Esophagus squamous epithelium (tissue), 5 donors: ENCODE results near the gene ADIPOR2. TPM values are rescaled to one million over a fixed set of nuclear protein-coding genes. Genes with fewer than 3 reads are reported as not detected.

Experiments used
- DNase-seq: peaks from one replicate; lab custom pipeline; 2025; lab: John Stamatoyannopoulos, UW
- H3K27ac ChIP-seq, 4 donors: fragments of 200-600 bp; sonication (generic); one replicate each; pipeline ENCODE4 v1.5.1; 2016 to 2019; ENCODE audit warnings: mild to moderate bottlenecking in 1 of 4
- H3K27me3 ChIP-seq, 4 donors: fragments of 200-600 bp; sonication (generic); 1 replicate in 3 of 4; 2 replicates in 1 of 4; pipeline versions ENCODE4 v1.5.1 to v1.6.0; 2017 to 2021; ENCODE audit warnings: antibody characterized with exemption in 1 of 4
- H3K36me3 ChIP-seq, 3 donors: fragments of 200-600 bp; sonication (generic); one replicate each; pipeline ENCODE4 v1.5.1; 2016 to 2019
- H3K4me1 ChIP-seq, 3 donors: fragments of 200-600 bp; sonication (generic); one replicate each; pipeline ENCODE4 v1.5.1; 2017 to 2019
- H3K4me3 ChIP-seq, 4 donors: fragments of 200-600 bp; sonication (generic); 1 replicate in 3 of 4; 2 replicates in 1 of 4; pipeline ENCODE4 v1.5.1; 2016 to 2019; ENCODE audit warnings: mild to moderate bottlenecking in 2 of 4, moderate library complexity in 1 of 4
- H3K9me3 ChIP-seq, 3 donors: fragments of 200-600 bp; sonication (generic); one replicate each; pipeline ENCODE4 v1.5.1; 2016 to 2019
- POLR2A ChIP-seq, 4 donors: fragments of 450-650 bp; IDR thresholded peaks; one replicate each; pipeline ENCODE4 v1.6.1; 2017; ENCODE audit warnings: antibody characterized with exemption in 4 of 4, mild to moderate bottlenecking in 4 of 4, moderate library complexity in 3 of 4
- WGBS, 2 donors: methylation state at CpG; one replicate each; pipeline ENCODE4 v1.1.5; 2018; 5-methylcytosine and 5-hydroxymethylcytosine counted together
- intact Hi-C: fragments of 100-400 bp; cut with DNase I; formaldehyde crosslinking; loops from one replicate; pipeline ENCODE4 v1.15.0; 2022
- total RNA-seq, 4 donors: library from RNA; depleted of rRNA; stranded (reverse); fragments of >200 nt; gene quantifications; one replicate each; pipeline ENCODE4 v1.1.0, GENCODE V29; 2016
- TF ChIP-seq, protein P1 (sequence below), 6 experiments: fragments of 450-650 bp in 4 of 6; fragments of 200-600 bp in 2 of 6; sonication (generic) in 2 of 6; IDR thresholded peaks; one replicate each; pipeline ENCODE4 v1.5.1; 2016 to 2019; ENCODE audit warnings: antibody characterized with exemption in 6 of 6, mild to moderate bottlenecking in 4 of 6, moderate library complexity in 4 of 6
- donor health status: DM: yes; HTN: yes; CAD: no.

Gene ADIPOR2
- total RNA-seq, 4 donors from 2014 or later, result 29.1 to 49.4 (median 31.1) TPM

GRCh38 chr12:1827826-1828805, 137.2 kb downstream of the ADIPOR2 start:
- Histone ChIP-seq H3K9me3 (no peaks in the 10 kb centered on the region), H3K4me3 (no peak overlapping the region), H3K27ac (no peak overlapping the region), H3K4me1 (peaks cover 0 to 10% (median 0%) of the 10 kb centered on the region in 3 donors), H3K27me3 (peaks cover 0 to 100% (median 0%) of the 10 kb centered on the region in 4 donors), H3K36me3 (no peaks in the 10 kb centered on the region)
- intact Hi-C loops, result no loop called here
- 74 to 80% methylated on average over 5 to 9 of the region's 38 CpGs for WGBS, 2 donors
- DNase-seq, result no peak
- TF ChIP-seq, protein P1, sequence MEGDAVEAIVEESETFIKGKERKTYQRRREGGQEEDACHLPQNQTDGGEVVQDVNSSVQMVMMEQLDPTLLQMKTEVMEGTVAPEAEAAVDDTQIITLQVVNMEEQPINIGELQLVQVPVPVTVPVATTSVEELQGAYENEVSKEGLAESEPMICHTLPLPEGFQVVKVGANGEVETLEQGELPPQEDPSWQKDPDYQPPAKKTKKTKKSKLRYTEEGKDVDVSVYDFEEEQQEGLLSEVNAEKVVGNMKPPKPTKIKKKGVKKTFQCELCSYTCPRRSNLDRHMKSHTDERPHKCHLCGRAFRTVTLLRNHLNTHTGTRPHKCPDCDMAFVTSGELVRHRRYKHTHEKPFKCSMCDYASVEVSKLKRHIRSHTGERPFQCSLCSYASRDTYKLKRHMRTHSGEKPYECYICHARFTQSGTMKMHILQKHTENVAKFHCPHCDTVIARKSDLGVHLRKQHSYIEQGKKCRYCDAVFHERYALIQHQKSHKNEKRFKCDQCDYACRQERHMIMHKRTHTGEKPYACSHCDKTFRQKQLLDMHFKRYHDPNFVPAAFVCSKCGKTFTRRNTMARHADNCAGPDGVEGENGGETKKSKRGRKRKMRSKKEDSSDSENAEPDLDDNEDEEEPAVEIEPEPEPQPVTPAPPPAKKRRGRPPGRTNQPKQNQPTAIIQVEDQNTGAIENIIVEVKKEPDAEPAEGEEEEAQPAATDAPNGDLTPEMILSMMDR (IDR thresholded peaks at IDR 0.05), result no peak
- no peak for TF ChIP-seq POLR2A (IDR thresholded peaks at IDR 0.05)

DNA sequence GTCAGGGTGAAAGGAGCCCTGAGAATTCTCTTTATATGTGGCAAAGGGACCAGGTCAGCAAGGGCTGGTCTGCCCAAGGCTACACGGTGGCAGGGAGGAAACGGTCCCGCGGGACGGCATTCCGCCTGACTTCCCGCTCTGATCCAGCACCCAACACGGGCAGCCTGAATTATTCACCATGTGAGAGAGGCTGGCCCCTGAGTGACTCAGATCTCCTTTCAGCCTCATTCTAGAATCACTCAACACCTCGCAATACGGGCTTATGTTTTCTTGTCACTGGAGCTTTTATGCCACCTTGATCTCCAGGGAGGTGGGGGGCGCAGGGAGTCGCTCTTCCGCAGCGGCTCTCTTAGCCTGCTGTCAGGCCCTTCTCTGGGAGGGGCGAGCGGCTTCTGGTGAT, 138.0 kb downstream of the ADIPOR2 start:
- peaks cover 0 to 100% (median 0%) of the 10 kb centered on the region in 4 donors for H3K27me3 ChIP-seq
- intact Hi-C loops, result no loop called here
- no peaks in the 10 kb centered on the region for H3K9me3 ChIP-seq
- H3K27ac ChIP-seq, result no peak overlapping the region
- H3K4me3 ChIP-seq, result no peak overlapping the region
- WGBS, 2 donors, result 61 to 85% methylated on average over 13 to 15 of the region's 16 CpGs
- no peaks in the 10 kb centered on the region for H3K36me3 ChIP-seq
- no peak for TF ChIP-seq POLR2A (IDR thresholded peaks at IDR 0.05)
- TF ChIP-seq, protein P1 (IDR thresholded peaks at IDR 0.05), result no peak
- no peak for DNase-seq
- H3K4me1 ChIP-seq, result peaks cover 0 to 10% (median 0%) of the 10 kb centered on the region in 3 donors

DNA sequence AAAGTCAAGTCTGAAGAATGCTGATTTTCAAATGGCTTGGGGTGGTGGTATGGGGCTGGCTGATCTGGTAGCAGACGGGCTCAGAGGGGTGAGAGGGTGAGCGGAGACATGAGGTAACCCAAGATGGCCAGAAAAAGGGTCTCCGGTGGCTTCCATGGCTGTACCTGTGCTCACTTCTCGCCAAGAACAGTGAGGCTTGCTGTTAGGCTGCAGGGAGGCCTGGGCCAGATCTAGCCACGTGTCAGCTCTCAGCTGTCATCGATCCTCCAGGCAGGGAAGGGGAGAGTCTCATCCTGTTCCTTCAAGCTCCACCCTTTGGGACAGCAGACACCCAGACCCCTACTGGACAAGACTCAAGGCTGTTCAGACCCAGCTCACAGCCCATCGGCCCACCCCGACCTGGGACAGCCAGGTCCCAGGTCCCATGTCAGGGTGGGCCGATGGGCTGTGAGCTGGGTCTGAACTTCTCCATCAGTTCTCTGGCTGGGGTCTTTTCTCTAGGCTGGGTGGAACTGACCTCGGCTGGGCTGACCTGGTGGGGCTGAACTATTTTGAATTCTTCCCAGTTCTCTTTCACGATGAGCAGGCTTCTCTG, 138.5 kb downstream of the ADIPOR2 start:
- DNase-seq, result no peak
- H3K9me3 ChIP-seq, result no peaks in the 10 kb centered on the region
- TF ChIP-seq, protein P1 (IDR thresholded peaks at IDR 0.05), result no peak
- TF ChIP-seq POLR2A (IDR thresholded peaks at IDR 0.05), result no peak
- H3K27ac ChIP-seq, result no peak overlapping the region
- H3K27me3 ChIP-seq, result peaks cover 0 to 100% (median 0%) of the 10 kb centered on the region in 4 donors
- no peak overlapping the region for H3K4me3 ChIP-seq
- 70 to 76% methylated on average over 6 to 7 of the region's 11 CpGs for WGBS, 2 donors
- intact Hi-C loops, result no loop called here
- H3K4me1 ChIP-seq, result peaks cover 0 to 10% (median 0%) of the 10 kb centered on the region in 3 donors
- no peaks in the 10 kb centered on the region for H3K36me3 ChIP-seq

- DNase-seq, result no peak
- no peak overlapping the region for H3K27ac ChIP-seq
- H3K36me3 ChIP-seq, result no peaks in the 10 kb centered on the region
- no peaks in the 10 kb centered on the region for H3K9me3 ChIP-seq
- 13 to 16% methylated on average over 1 to 3 of the region's 3 CpGs for WGBS, 2 donors
- TF ChIP-seq, protein P1 (IDR thresholded peaks at IDR 0.05), result no peak
- TF ChIP-seq POLR2A (IDR thresholded peaks at IDR 0.05), result no peak
- peaks cover 0 to 10% (median 0%) of the 10 kb centered on the region in 3 donors for H3K4me1 ChIP-seq
- H3K27me3 ChIP-seq, result peaks cover 0 to 98% (median 0%) of the 10 kb centered on the region in 4 donors
- intact Hi-C loops, result no loop called here
- no peak overlapping the region for H3K4me3 ChIP-seq
These were observed 139.6 kb downstream of the ADIPOR2 start for GRCh38 chr12:1830401-1830845.
